ENCODE measurements around the gene PSEN1. TPM values are rescaled to one million over a fixed set of nuclear protein-coding genes. Genes with fewer than 3 reads are reported as not detected.

The PSEN1 gene
- 100 to 1,000 TPM in 1 of 4 donors, 10 to 100 TPM in 3; 24.4 to 138 (median 35.4) TPM for polyA plus RNA-seq
- long read RNA-seq, donor 1 = 0 reads
- long read RNA-seq, donor 2, full-length matches to known transcripts = 16 of 22 reads
- long read RNA-seq, donor 2, partial matches to known transcripts = 6 of 22 reads
- long read RNA-seq, donor 2, other reads (novel, unspliced or antisense) = 0 of 22 reads
- long read RNA-seq, donor 3, full-length matches to known transcripts = 10 of 10 reads
- long read RNA-seq, donor 3, partial matches to known transcripts = 0 of 10 reads
- long read RNA-seq, donor 3, other reads (novel, unspliced or antisense) = 0 of 10 reads
- long read RNA-seq, donor 4 = 0 reads
- long read RNA-seq, donor 5, full-length matches to known transcripts = 3 of 3 reads
- long read RNA-seq, donor 5, partial matches to known transcripts = 0 of 3 reads
- long read RNA-seq, donor 5, other reads (novel, unspliced or antisense) = 0 of 3 reads
- long read RNA-seq, donor 6, full-length matches to known transcripts = 25 of 34 reads
- long read RNA-seq, donor 6, partial matches to known transcripts = 9 of 34 reads
- long read RNA-seq, donor 6, other reads (novel, unspliced or antisense) = 0 of 34 reads
- long read RNA-seq, donor 7 = 0 reads
- long read RNA-seq, donor 8 = 0 reads
- long read RNA-seq, donor 9, full-length matches to known transcripts = 5 of 5 reads
- long read RNA-seq, donor 9, partial matches to known transcripts = 0 of 5 reads
- long read RNA-seq, donor 9, other reads (novel, unspliced or antisense) = 0 of 5 reads
- long read RNA-seq, donor 10, full-length matches to known transcripts = 27 of 27 reads
- long read RNA-seq, donor 10, partial matches to known transcripts = 0 of 27 reads
- long read RNA-seq, donor 10, other reads (novel, unspliced or antisense) = 0 of 27 reads

DNA sequence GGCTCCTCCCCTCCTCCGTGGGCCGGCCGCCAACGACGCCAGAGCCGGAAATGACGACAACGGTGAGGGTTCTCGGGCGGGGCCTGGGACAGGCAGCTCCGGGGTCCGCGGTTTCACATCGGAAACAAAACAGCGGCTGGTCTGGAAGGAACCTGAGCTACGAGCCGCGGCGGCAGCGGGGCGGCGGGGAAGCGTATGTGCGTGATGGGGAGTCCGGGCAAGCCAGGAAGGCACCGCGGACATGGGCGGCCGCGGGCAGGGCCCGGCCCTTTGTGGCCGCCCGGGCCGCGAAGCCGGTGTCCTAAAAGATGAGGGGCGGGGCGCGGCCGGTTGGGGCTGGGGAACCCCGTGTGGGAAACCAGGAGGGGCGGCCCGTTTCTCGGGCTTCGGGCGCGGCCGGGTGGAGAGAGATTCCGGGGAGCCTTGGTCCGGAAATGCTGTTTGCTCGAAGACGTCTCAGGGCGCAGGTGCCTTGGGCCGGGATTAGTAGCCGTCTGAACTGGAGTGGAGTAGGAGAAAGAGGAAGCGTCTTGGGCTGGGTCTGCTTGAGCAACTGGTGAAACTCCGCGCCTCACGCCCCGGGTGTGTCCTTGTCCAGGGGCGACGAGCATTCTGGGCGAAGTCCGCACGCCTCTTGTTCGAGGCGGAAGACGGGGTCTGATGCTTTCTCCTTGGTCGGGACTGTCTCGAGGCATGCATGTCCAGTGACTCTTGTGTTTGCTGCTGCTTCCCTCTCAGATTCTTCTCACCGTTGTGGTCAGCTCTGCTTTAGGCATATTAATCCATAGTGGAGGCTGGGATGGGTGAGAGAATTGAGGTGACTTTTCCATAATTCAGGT lies at the start of gene PSEN1:
TSS of gene PSEN1 (plus strand) at position 121 of the 839 bp plus-strand sequence. CDS start 11,513 bp downstream, outside the sequence.
- peak; percentile 95 to 99 for DNase-seq
- no peak for FAIRE-seq
- peak within 1 kb of the TSS; percentile 97 to 99 (median 98) for H3K27ac ChIP-seq (ENCODE audit: low read depth in 1 of 3, low read length in 2 of 3)
- peak within 1 kb of the TSS; percentile 72 to 98 (median 86) for H3K4me3 ChIP-seq (ENCODE audit: low read depth in 1 of 3, low read length in 3 of 3)
- peaks cover 0 to 18% (median 3%) of the 10 kb centered on the region in 3 donors for H3K4me1 ChIP-seq (ENCODE audit: control insufficient read depth in 3 of 3, insufficient read depth in 2 of 3, low read depth in 1 of 3, low read length in 2 of 3)
- WGBS, 3 donors = 0% methylated on average over 49 to 71 of the region's 71 CpGs
- peaks cover 0 to 8% (median 0%) of the 10 kb centered on the region in 3 donors for H3K36me3 ChIP-seq (ENCODE audit: control insufficient read depth in 3 of 3, insufficient read depth in 2 of 3, low read depth in 1 of 3, low read length in 3 of 3)
- H3K9me3 ChIP-seq (ENCODE audit: control insufficient read depth in 2 of 2, insufficient read depth in 1 of 2, low read depth in 1 of 2, low read length in 1 of 2) = peaks cover 0 to 16% of the 10 kb centered on the region in 2 donors
- H3K27me3 ChIP-seq (ENCODE audit: control insufficient read depth in 3 of 3, insufficient read depth in 3 of 3, low read length in 3 of 3) = no peaks in the 10 kb centered on the region

DNA sequence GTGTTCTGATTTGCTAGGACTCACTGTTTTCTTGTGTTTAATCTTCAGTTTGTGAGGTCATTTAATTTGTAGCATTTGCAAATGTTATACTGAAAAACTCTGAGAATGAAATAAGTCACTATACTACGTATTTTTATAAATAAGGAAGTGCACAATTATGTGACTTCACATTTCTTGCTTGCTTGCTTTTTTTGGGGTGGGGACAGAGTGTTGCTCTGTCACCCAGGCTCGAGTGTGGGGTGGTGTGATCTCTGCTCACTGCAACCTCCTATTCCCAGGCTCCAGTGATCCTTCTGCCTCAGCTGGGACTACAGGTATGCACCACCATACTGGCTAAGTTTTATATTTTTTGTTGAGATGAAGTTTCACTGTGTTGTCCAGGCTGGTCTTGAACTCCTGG lies 45.3 kb upstream of the PSEN1 start:
- no peaks in the 10 kb centered on the region for H3K9me3 ChIP-seq (ENCODE audit: control insufficient read depth in 2 of 2, insufficient read depth in 1 of 2, low read depth in 1 of 2, low read length in 1 of 2)
- no peaks in the 10 kb centered on the region for H3K27me3 ChIP-seq (ENCODE audit: control insufficient read depth in 3 of 3, insufficient read depth in 3 of 3, low read length in 3 of 3)
- no peak for FAIRE-seq
- H3K36me3 ChIP-seq (ENCODE audit: control insufficient read depth in 3 of 3, insufficient read depth in 2 of 3, low read depth in 1 of 3, low read length in 3 of 3) = peaks cover 2 to 59% (median 18%) of the 10 kb centered on the region in 3 donors
- no peak overlapping the region for H3K27ac ChIP-seq (ENCODE audit: low read depth in 1 of 3, low read length in 2 of 3)
- no peak for DNase-seq
- H3K4me3 ChIP-seq (ENCODE audit: low read depth in 1 of 3, low read length in 3 of 3) = no peak overlapping the region
- H3K4me1 ChIP-seq (ENCODE audit: control insufficient read depth in 3 of 3, insufficient read depth in 2 of 3, low read depth in 1 of 3, low read length in 2 of 3) = no peaks in the 10 kb centered on the region
- 88 to 94% (median 94%) methylated on average over 2 of the region's 2 CpGs for WGBS, 3 donors

GRCh38 chr14:73097421-73097820 lies 38.9 kb upstream of the PSEN1 start:
- Histone ChIP-seq H3K9me3 (ENCODE audit: control insufficient read depth in 2 of 2, insufficient read depth in 1 of 2, low read depth in 1 of 2, low read length in 1 of 2) (no peaks in the 10 kb centered on the region), H3K4me1 (ENCODE audit: control insufficient read depth in 3 of 3, insufficient read depth in 2 of 3, low read depth in 1 of 3, low read length in 2 of 3) (no peaks in the 10 kb centered on the region), H3K4me3 (ENCODE audit: low read depth in 1 of 3, low read length in 3 of 3) (no peak overlapping the region), H3K27ac (ENCODE audit: low read depth in 1 of 3, low read length in 2 of 3) (no peak overlapping the region), H3K36me3 (ENCODE audit: control insufficient read depth in 3 of 3, insufficient read depth in 2 of 3, low read depth in 1 of 3, low read length in 3 of 3) (peaks cover 12 to 41% (median 25%) of the 10 kb centered on the region in 3 donors), H3K27me3 (ENCODE audit: control insufficient read depth in 3 of 3, insufficient read depth in 3 of 3, low read length in 3 of 3) (no peaks in the 10 kb centered on the region)
- no peak for FAIRE-seq
- 96 to 98% (median 97%) methylated on average over 11 of the region's 11 CpGs for WGBS, 3 donors
- no peak for DNase-seq

GRCh38 chr14:73100334-73100733 lies 36.0 kb upstream of the PSEN1 start:
- Histone ChIP-seq H3K4me3 (ENCODE audit: low read depth in 1 of 3, low read length in 3 of 3) (no peak overlapping the region), H3K27ac (ENCODE audit: low read depth in 1 of 3, low read length in 2 of 3) (no peak overlapping the region), H3K27me3 (ENCODE audit: control insufficient read depth in 3 of 3, insufficient read depth in 3 of 3, low read length in 3 of 3) (no peaks in the 10 kb centered on the region), H3K36me3 (ENCODE audit: control insufficient read depth in 3 of 3, insufficient read depth in 2 of 3, low read depth in 1 of 3, low read length in 3 of 3) (peaks cover 19 to 39% (median 26%) of the 10 kb centered on the region in 3 donors), H3K9me3 (ENCODE audit: control insufficient read depth in 2 of 2, insufficient read depth in 1 of 2, low read depth in 1 of 2, low read length in 1 of 2) (no peaks in the 10 kb centered on the region), H3K4me1 (ENCODE audit: control insufficient read depth in 3 of 3, insufficient read depth in 2 of 3, low read depth in 1 of 3, low read length in 2 of 3) (no peaks in the 10 kb centered on the region)
- no peak for FAIRE-seq
- WGBS, 3 donors = 94 to 97% (median 94%) methylated on average over 4 of the region's 4 CpGs
- DNase-seq = no peak

- WGBS, 3 donors = 96 to 97% (median 97%) methylated on average over 27 of the region's 27 CpGs
- Histone ChIP-seq H3K27ac (ENCODE audit: low read depth in 1 of 3, low read length in 2 of 3) (no peak overlapping the region), H3K4me3 (ENCODE audit: low read depth in 1 of 3, low read length in 3 of 3) (no peak overlapping the region), H3K36me3 (ENCODE audit: control insufficient read depth in 3 of 3, insufficient read depth in 2 of 3, low read depth in 1 of 3, low read length in 3 of 3) (peaks cover 13 to 35% (median 26%) of the 10 kb centered on the region in 3 donors), H3K4me1 (ENCODE audit: control insufficient read depth in 3 of 3, insufficient read depth in 2 of 3, low read depth in 1 of 3, low read length in 2 of 3) (no peaks in the 10 kb centered on the region), H3K27me3 (ENCODE audit: control insufficient read depth in 3 of 3, insufficient read depth in 3 of 3, low read length in 3 of 3) (no peaks in the 10 kb centered on the region), H3K9me3 (ENCODE audit: control insufficient read depth in 2 of 2, insufficient read depth in 1 of 2, low read depth in 1 of 2, low read length in 1 of 2) (no peaks in the 10 kb centered on the region)
- DNase-seq (no peak), FAIRE-seq (no peak)
Observed at GRCh38 chr14:73102806-73103497, 33.4 kb upstream of the PSEN1 start.

- H3K9me3 ChIP-seq (ENCODE audit: control insufficient read depth in 2 of 2, insufficient read depth in 1 of 2, low read depth in 1 of 2, low read length in 1 of 2) = no peaks in the 10 kb centered on the region
- DNase-seq (no peak), FAIRE-seq (no peak)
- H3K4me3 ChIP-seq (ENCODE audit: low read depth in 1 of 3, low read length in 3 of 3) = no peak overlapping the region
- H3K4me1 ChIP-seq (ENCODE audit: control insufficient read depth in 3 of 3, insufficient read depth in 2 of 3, low read depth in 1 of 3, low read length in 2 of 3) = no peaks in the 10 kb centered on the region
- H3K36me3 ChIP-seq (ENCODE audit: control insufficient read depth in 3 of 3, insufficient read depth in 2 of 3, low read depth in 1 of 3, low read length in 3 of 3) = peaks cover 17 to 39% (median 24%) of the 10 kb centered on the region in 3 donors
- 71 to 92% (median 76%) methylated on average over 3 of the region's 3 CpGs for WGBS, 3 donors
- H3K27ac ChIP-seq (ENCODE audit: low read depth in 1 of 3, low read length in 2 of 3) = no peak overlapping the region
- H3K27me3 ChIP-seq (ENCODE audit: control insufficient read depth in 3 of 3, insufficient read depth in 3 of 3, low read length in 3 of 3) = no peaks in the 10 kb centered on the region
Observed at GRCh38 chr14:73105050-73105449, 31.3 kb upstream of the PSEN1 start.

DNA sequence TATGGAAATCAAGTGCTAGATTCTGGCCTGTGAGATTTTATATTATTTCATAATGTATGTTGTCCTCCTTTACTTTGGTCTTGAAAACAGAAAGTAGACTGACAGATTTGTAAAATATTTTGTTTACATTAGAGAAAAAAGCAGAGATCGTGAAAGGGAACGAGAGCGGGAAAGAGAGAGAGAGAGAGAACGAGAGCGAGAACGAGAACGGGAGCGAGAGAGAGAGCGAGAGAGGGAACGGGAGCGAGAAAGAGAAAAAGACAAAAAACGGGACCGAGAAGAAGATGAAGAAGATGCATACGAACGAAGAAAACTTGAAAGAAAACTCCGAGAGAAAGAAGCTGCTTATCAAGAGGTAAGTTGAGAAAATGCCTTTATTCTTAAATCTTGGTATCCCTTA lies 30.6 kb upstream of the PSEN1 start:
- H3K4me3 ChIP-seq (ENCODE audit: low read depth in 1 of 3, low read length in 3 of 3) = no peak overlapping the region
- H3K9me3 ChIP-seq (ENCODE audit: control insufficient read depth in 2 of 2, insufficient read depth in 1 of 2, low read depth in 1 of 2, low read length in 1 of 2) = no peaks in the 10 kb centered on the region
- FAIRE-seq (no peak), DNase-seq (no peak)
- WGBS, 3 donors = 95 to 98% (median 97%) methylated on average over 16 of the region's 16 CpGs
- H3K27ac ChIP-seq (ENCODE audit: low read depth in 1 of 3, low read length in 2 of 3) = no peak overlapping the region
- peaks cover 17 to 46% (median 23%) of the 10 kb centered on the region in 3 donors for H3K36me3 ChIP-seq (ENCODE audit: control insufficient read depth in 3 of 3, insufficient read depth in 2 of 3, low read depth in 1 of 3, low read length in 3 of 3)
- no peaks in the 10 kb centered on the region for H3K4me1 ChIP-seq (ENCODE audit: control insufficient read depth in 3 of 3, insufficient read depth in 2 of 3, low read depth in 1 of 3, low read length in 2 of 3)
- no peaks in the 10 kb centered on the region for H3K27me3 ChIP-seq (ENCODE audit: control insufficient read depth in 3 of 3, insufficient read depth in 3 of 3, low read length in 3 of 3)
